Adrenal gland (tissue), 5 donors: ENCODE data around the gene ARHGAP10.

Experiments used
- POLR2A ChIP-seq, 2 donors: fragments of 450-650 bp; IDR thresholded peaks; one replicate each; pipeline ENCODE4 v1.6.1; 2017; ENCODE audit warnings: antibody characterized with exemption in 2 of 2, mild to moderate bottlenecking in 2 of 2, moderate library complexity in 1 of 2
- TF ChIP-seq, protein P1 (sequence below), 6 experiments: fragments of 450-650 bp in 4 of 6; fragments of 200-600 bp in 2 of 6; sonication (generic) in 1 of 6; IDR thresholded peaks; 1 replicate in 5 of 6; 2 replicates in 1 of 6; pipeline versions ENCODE4 v1.5.1 to v1.8.0; 2016 to 2021; ENCODE audit warnings: antibody characterized with exemption in 6 of 6, mild to moderate bottlenecking in 2 of 6, moderate library complexity in 1 of 6
- donor health status: DM: no; HTN: no; CAD: no.

DNA sequence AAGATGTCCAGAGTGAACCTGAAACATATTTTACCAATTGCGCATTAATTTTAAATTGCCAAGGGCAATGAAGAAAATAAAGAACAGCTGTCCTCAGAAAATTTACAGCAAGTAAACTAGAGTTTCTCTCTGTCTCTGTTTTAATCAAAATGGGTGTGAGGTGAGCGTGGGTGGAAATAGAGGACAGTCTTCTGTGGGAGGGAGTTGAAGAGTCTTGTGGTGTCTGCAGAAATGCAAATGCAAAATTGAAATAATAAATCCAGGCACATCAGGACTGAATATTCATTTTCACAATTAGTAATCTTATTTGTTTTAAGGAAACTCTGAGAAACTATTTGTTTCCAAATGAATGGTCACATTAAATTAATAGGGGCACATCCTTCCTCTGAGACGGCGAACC, 192.0 kb downstream of the ARHGAP10 start:
- TF ChIP-seq POLR2A (IDR thresholded peaks at IDR 0.05), result no peak
- TF ChIP-seq, protein P1, sequence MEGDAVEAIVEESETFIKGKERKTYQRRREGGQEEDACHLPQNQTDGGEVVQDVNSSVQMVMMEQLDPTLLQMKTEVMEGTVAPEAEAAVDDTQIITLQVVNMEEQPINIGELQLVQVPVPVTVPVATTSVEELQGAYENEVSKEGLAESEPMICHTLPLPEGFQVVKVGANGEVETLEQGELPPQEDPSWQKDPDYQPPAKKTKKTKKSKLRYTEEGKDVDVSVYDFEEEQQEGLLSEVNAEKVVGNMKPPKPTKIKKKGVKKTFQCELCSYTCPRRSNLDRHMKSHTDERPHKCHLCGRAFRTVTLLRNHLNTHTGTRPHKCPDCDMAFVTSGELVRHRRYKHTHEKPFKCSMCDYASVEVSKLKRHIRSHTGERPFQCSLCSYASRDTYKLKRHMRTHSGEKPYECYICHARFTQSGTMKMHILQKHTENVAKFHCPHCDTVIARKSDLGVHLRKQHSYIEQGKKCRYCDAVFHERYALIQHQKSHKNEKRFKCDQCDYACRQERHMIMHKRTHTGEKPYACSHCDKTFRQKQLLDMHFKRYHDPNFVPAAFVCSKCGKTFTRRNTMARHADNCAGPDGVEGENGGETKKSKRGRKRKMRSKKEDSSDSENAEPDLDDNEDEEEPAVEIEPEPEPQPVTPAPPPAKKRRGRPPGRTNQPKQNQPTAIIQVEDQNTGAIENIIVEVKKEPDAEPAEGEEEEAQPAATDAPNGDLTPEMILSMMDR (IDR thresholded peaks at IDR 0.05), result no peak
